ENCODE results near the gene PSMD11. TPM values are rescaled to one million over a fixed set of nuclear protein-coding genes. Genes with fewer than 3 reads are reported as not detected.

PSMD11 gene
- total RNA-seq, 1 experiment from 2014 or later = 119 TPM

- DNase-seq (ENCODE audit: low read depth, low spot score) = no peak
- in situ Hi-C loops (cut with HindIII; ENCODE audit: low pct_unique_long_range_greater_than_20kb, low sequenced_read_pairs) = no loop called here
Observed at GRCh38 chr17:32460054-32460453, 15.7 kb downstream of the PSMD11 start.

GRCh38 chr17:32461498-32461852, 17.2 kb downstream of the PSMD11 start:
- in situ Hi-C loops (cut with HindIII; ENCODE audit: low pct_unique_long_range_greater_than_20kb, low sequenced_read_pairs) = no loop called here
- DNase-seq (ENCODE audit: low read depth, low spot score) = no peak

GRCh38 chr17:32461853-32462617, 17.7 kb downstream of the PSMD11 start:
- DNase-seq (ENCODE audit: low read depth, low spot score) = peak; percentile 77
- in situ Hi-C loops (cut with HindIII; ENCODE audit: low pct_unique_long_range_greater_than_20kb, low sequenced_read_pairs) = no loop called here

- in situ Hi-C loops (cut with HindIII; ENCODE audit: low pct_unique_long_range_greater_than_20kb, low sequenced_read_pairs) = no loop called here
- DNase-seq (ENCODE audit: low read depth, low spot score) = no peak
Observed at GRCh38 chr17:32463304-32463703, 19.0 kb downstream of the PSMD11 start.

GRCh38 chr17:32464374-32464773, 20.1 kb downstream of the PSMD11 start:
- DNase-seq (ENCODE audit: low read depth, low spot score) = no peak
- in situ Hi-C loops (cut with HindIII; ENCODE audit: low pct_unique_long_range_greater_than_20kb, low sequenced_read_pairs) = no loop called here

- in situ Hi-C loops (cut with HindIII; ENCODE audit: low pct_unique_long_range_greater_than_20kb, low sequenced_read_pairs) = no loop called here
- DNase-seq (ENCODE audit: low read depth, low spot score) = no peak
Observed at GRCh38 chr17:32467949-32468348, 23.6 kb downstream of the PSMD11 start.

- in situ Hi-C loops (cut with HindIII; ENCODE audit: low pct_unique_long_range_greater_than_20kb, low sequenced_read_pairs) = no loop called here
- no peak for DNase-seq (ENCODE audit: low read depth, low spot score)
Observed at GRCh38 chr17:32470405-32471167, 26.3 kb downstream of the PSMD11 start.

- DNase-seq (ENCODE audit: low read depth, low spot score) = no peak
- in situ Hi-C loops (cut with HindIII; ENCODE audit: low pct_unique_long_range_greater_than_20kb, low sequenced_read_pairs) = no loop called here
Observed at GRCh38 chr17:32471652-32472051, 27.3 kb downstream of the PSMD11 start.

GRCh38 chr17:32475258-32475657, 30.9 kb downstream of the PSMD11 start:
- in situ Hi-C loops (cut with HindIII; ENCODE audit: low pct_unique_long_range_greater_than_20kb, low sequenced_read_pairs) = no loop called here
- no peak for DNase-seq (ENCODE audit: low read depth, low spot score)

- in situ Hi-C loops (cut with HindIII; ENCODE audit: low pct_unique_long_range_greater_than_20kb, low sequenced_read_pairs) = no loop called here
Observed at GRCh38 chr17:32477220-32477619, 32.9 kb downstream of the PSMD11 start.

GRCh38 chr17:32479074-32479617, 34.8 kb downstream of the PSMD11 start:
- no peak for DNase-seq (ENCODE audit: low read depth, low spot score)

More at GRCh38 chr17:32477220-32477619, 32.9 kb downstream of the PSMD11 start:
- no peak for DNase-seq (ENCODE audit: low read depth, low spot score)

GRCh38 chr17:32481193-32481592, 36.9 kb downstream of the PSMD11 start:
- no peak for DNase-seq (ENCODE audit: low read depth, low spot score)
- in situ Hi-C loops (cut with HindIII; ENCODE audit: low pct_unique_long_range_greater_than_20kb, low sequenced_read_pairs) = no loop called here

More at GRCh38 chr17:32479074-32479617, 34.8 kb downstream of the PSMD11 start:
- in situ Hi-C loops (cut with HindIII; ENCODE audit: low pct_unique_long_range_greater_than_20kb, low sequenced_read_pairs) = no loop called here

GRCh38 chr17:32482568-32483320, 38.4 kb downstream of the PSMD11 start:
- no peak for DNase-seq (ENCODE audit: low read depth, low spot score)
- in situ Hi-C loops (cut with HindIII; ENCODE audit: low pct_unique_long_range_greater_than_20kb, low sequenced_read_pairs) = no loop called here

GRCh38 chr17:32483451-32484019, 39.2 kb downstream of the PSMD11 start:
- in situ Hi-C loops (cut with HindIII; ENCODE audit: low pct_unique_long_range_greater_than_20kb, low sequenced_read_pairs) = no loop called here
- peak; percentile 84 for DNase-seq (ENCODE audit: low read depth, low spot score)

GRCh38 chr17:32484041-32484461, 39.7 kb downstream of the PSMD11 start:
- in situ Hi-C loops (cut with HindIII; ENCODE audit: low pct_unique_long_range_greater_than_20kb, low sequenced_read_pairs) = no loop called here
- DNase-seq (ENCODE audit: low read depth, low spot score) = no peak

GRCh38 chr17:32484628-32485027, 40.3 kb downstream of the PSMD11 start:
- in situ Hi-C loops (cut with HindIII; ENCODE audit: low pct_unique_long_range_greater_than_20kb, low sequenced_read_pairs) = no loop called here

GRCh38 chr17:32485261-32486110, 41.2 kb downstream of the PSMD11 start:
- in situ Hi-C loops (cut with HindIII; ENCODE audit: low pct_unique_long_range_greater_than_20kb, low sequenced_read_pairs) = no loop called here
- DNase-seq (ENCODE audit: low read depth, low spot score) = no peak

More at GRCh38 chr17:32484628-32485027, 40.3 kb downstream of the PSMD11 start:
- DNase-seq (ENCODE audit: low read depth, low spot score) = no peak
